Measurements from ENCODE around the gene LYST.
A peak's percentile ranks its signal among the peaks of the same experiment; 100 is the strongest.
"Not testable (repeated sequence)": the region's sequence is repeated elsewhere in the genome, so short reads cannot be mapped to it uniquely, and the experiment has no call there.

Gene LYST

DNA sequence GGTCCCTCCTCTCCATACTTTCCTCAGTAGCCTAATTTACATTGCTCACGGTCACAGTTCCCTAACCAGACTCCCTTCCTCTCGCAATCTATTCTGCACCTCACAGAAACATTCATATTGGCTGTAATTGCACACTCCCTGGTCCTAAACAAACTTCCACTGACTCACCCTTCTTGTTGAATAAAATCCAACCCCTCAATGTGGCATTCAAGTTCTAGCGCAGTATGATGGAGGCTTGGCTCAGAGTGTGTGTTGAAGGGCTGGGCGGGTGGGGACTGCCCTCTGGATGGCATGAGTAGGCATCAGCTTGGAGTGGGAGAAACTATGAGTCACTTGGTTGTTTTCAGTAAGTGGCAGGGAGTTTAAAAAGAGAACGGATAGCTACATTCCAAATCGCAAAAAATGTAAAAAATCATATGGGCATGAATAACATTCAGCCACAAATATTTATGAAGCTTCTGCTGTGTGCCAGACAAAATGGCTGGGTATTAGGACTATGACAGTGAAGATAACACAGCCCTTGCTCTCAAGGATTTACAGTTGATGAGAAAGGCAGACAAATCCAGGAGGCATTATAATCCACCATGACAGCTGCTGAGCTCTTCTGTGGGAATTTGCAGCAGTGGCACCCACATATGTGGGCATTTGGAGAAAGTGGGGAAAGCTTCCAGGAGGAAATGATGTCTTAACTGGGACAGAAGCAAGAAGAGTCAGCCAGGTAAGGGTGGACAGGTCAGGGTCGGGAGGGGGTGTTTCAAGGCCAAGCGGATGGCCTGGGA lies 42.2 kb upstream of the LYST start:
- H3K4me3 ChIP-seq (ENCODE audit: low read length): no peak overlapping the region

DNA sequence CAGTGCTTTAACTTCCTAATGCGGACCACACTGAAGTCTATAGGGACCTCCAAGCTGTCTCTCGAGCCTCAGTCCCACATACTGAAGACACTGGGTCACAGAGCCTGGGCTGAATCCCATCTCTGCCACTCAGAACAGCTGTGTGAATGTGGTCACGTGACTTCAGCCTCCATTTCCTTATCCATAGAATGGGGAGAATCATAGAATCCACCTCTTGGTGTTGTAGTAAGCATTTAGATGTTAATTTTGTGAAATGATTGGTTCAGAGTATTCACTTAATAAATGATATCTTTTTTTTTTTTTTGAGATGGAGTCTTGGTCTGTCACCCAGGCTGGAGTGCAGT lies 41.2 kb upstream of the LYST start:
- TF ChIP-seq, protein P1, sequence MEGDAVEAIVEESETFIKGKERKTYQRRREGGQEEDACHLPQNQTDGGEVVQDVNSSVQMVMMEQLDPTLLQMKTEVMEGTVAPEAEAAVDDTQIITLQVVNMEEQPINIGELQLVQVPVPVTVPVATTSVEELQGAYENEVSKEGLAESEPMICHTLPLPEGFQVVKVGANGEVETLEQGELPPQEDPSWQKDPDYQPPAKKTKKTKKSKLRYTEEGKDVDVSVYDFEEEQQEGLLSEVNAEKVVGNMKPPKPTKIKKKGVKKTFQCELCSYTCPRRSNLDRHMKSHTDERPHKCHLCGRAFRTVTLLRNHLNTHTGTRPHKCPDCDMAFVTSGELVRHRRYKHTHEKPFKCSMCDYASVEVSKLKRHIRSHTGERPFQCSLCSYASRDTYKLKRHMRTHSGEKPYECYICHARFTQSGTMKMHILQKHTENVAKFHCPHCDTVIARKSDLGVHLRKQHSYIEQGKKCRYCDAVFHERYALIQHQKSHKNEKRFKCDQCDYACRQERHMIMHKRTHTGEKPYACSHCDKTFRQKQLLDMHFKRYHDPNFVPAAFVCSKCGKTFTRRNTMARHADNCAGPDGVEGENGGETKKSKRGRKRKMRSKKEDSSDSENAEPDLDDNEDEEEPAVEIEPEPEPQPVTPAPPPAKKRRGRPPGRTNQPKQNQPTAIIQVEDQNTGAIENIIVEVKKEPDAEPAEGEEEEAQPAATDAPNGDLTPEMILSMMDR (conservative IDR thresholded peaks at IDR 0.05; ENCODE audit: low read length): no peak
- H3K4me3 ChIP-seq (ENCODE audit: low read length): no peak overlapping the region
- DNase-seq (ENCODE audit: low read depth): no peak

More for the DNA sequence above, 42.2 kb upstream of the LYST start:
- DNase-seq (ENCODE audit: low read depth): peak; percentile 92
- TF ChIP-seq, protein P1 (conservative IDR thresholded peaks at IDR 0.05; ENCODE audit: low read length): no peak

DNA sequence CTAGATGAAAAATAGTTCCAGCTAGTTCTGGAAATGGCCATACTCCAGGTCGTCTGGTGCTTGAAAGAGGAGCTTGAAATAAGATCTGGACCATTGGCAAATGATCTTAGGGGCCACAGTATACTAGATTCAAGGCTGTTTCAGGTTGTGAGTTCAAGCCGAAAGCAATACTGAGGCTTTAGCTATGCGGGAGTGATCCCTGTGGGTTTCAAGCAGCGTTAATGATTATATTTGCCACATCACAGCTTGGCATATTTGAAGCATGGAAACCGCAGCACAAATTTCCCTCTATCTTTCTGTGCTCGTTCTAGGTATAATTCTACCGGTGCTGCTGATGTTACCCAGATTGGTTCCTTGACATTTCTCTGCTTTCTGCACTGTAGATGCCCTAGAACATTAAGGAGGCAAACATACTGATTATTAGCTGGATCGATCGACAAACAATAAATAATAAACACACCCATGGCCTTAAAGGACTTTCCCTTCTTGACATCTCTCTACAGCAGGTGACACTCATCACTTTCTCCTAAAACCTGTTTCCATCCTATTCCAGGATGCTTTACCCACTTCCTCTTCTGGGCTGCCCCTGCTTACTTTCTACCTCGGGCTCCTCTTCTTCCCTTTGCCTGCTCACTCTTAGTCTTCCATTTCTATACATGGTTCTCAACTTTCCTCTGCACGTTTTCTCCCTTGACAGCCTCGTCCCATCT lies 40.6 kb upstream of the LYST start:
- TF ChIP-seq, protein P1 (conservative IDR thresholded peaks at IDR 0.05; ENCODE audit: low read length): no peak
- no peak for DNase-seq (ENCODE audit: low read depth)
- H3K4me3 ChIP-seq (ENCODE audit: low read length): no peak overlapping the region

DNA sequence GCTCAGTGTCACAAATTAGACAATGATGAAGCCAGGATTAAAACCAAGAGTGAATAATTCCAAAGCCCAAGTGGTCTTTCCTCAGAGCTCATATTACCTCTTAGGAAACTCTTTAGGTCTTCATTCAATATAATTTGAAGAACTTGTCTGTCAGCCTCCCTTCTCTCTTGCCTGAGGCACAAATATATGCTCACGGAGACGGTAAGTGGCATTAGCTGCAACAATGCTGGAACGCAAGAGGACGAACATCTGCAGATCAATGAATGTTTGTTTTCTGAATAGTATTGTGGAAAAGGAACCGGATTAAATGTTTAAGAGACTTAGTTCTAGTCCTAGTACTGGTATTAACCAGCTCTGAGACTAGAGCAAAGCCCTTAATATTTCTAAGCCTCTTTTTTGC lies 39.7 kb upstream of the LYST start:
- TF ChIP-seq, protein P1 (conservative IDR thresholded peaks at IDR 0.05; ENCODE audit: low read length): no peak
- H3K4me3 ChIP-seq (ENCODE audit: low read length): no peak overlapping the region
- no peak for DNase-seq (ENCODE audit: low read depth)

DNA sequence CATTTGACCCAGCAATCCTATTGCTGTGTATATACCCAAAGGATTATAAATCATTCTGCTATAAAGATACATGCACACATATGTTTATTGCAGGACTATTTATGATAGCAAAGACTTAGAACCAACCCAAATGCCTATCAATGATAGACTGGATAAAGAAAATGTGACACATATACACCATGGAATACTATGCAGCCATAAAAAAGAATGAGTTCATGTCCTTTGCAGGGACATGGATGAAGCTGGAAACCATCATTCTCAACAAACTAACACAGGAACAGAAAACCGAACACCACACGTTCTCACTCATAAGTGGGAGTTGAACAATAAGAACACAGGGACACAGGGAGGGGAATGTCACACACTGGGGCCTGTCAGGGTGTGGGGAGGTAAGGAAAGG lies 37.1 kb upstream of the LYST start:
- H3K4me3 ChIP-seq (ENCODE audit: low read length): not testable (repeated sequence)

DNA sequence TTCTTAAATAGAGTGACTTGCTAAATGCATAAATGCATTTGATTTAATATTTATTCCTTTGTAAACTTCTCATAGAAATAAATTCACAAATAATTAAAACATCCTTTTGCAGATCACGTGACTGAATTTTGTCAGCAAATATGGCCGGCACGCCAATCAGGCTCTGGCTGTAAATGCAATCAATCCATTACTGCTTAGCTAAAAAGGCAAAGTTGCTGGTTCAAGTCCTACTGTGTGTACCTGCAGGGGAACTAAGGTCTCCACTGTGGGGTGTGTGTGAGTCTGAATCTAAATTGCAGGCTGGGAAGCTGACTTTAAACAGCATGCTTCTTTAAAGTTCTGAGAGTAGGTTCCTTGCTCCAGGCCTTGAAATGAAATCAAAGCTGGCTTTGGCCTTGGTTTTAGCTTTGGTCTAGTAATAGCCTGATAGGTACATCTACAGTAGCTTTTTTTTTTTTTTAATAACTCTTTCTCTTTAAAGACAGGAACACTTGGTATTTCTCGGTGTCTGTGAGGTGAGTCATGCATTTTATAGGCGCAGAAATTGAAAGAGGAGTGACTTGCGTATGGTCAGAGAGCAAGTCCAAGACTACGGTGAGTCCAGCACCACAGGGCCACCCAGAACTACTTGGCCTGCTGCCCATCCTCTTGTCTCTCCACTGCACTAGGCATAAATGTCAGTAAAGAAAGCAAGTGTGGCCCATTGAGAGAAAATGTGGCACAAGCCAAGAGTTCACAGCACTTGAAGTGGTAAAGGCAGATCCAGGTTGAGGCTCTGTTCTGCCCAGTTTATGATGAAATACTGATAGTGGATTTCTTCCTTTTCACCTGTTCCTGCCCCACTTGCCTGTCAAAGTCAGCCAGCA lies 36.2 kb upstream of the LYST start:
- TF ChIP-seq, protein P1 (conservative IDR thresholded peaks at IDR 0.05; ENCODE audit: low read length): no peak
- H3K4me3 ChIP-seq (ENCODE audit: low read length): no peak overlapping the region
- DNase-seq (ENCODE audit: low read depth): peak; percentile 88

More for the DNA sequence above, 37.1 kb upstream of the LYST start:
- not testable (repeated sequence) for DNase-seq (ENCODE audit: low read depth)

DNA sequence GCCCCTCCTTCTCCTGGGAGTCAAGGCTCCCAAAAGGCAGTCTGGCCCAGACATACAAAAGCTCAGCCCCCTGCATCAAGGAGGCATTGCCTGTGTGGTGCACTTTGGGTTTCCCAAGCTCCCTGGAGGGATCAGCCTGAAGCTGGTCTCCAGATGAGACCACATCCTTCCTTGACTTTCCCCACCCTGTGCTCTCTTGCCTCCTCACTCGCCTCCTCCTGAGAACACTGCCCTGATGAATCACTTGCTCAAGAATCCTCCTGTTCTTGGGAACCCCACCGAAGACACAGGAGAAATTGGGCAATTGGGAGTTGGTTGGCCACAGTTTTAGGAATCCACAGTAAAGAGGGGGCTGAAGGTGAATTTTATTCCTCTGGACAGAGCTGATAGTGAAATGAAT lies 34.8 kb upstream of the LYST start:
- peak; percentile 97 for DNase-seq (ENCODE audit: low read depth)
- TF ChIP-seq, protein P1 (conservative IDR thresholded peaks at IDR 0.05; ENCODE audit: low read length): no peak
- no peak overlapping the region for H3K4me3 ChIP-seq (ENCODE audit: low read length)

Data from AG10803 (cell line).